Testis (tissue), 3 donors: ENCODE results near the gene ATF5. TPM values are rescaled to one million over a fixed set of nuclear protein-coding genes. Genes with fewer than 3 reads are reported as not detected.
"Not testable (repeated sequence)": the region's sequence is repeated elsewhere in the genome, so short reads cannot be mapped to it uniquely, and the experiment has no call there.

Source experiments
- DNase-seq: peaks from one replicate; pipeline ENCODE4 v3.0.0-alpha.2; 2019
- H3K27ac ChIP-seq, 2 donors: fragments of 200-600 bp; sonication (generic); one replicate each; pipeline ENCODE4 v1.5.1; 2019
- H3K27me3 ChIP-seq: fragments of 200-600 bp; sonication (generic); one replicate; pipeline ENCODE4 v1.5.1; 2019
- H3K36me3 ChIP-seq: fragments of 200-600 bp; sonication (generic); one replicate; pipeline ENCODE4 v1.5.1; 2017; ENCODE audit warnings: low read depth; ENCODE audit errors: missing control alignments
- H3K4me1 ChIP-seq: fragments of 200-600 bp; sonication (generic); one replicate; pipeline ENCODE4 v1.5.1; 2019
- H3K4me3 ChIP-seq, 2 donors: fragments of 200-600 bp; sonication (generic); one replicate each; pipeline ENCODE4 v1.5.1; 2017 to 2019
- H3K9me3 ChIP-seq: fragments of 200-600 bp; sonication (generic); one replicate; pipeline ENCODE4 v1.5.1; 2017
- POLR2A ChIP-seq: fragments of 450-650 bp; IDR thresholded peaks from one replicate; pipeline ENCODE4 v1.6.1; 2017; ENCODE audit warnings: antibody characterized with exemption, mild to moderate bottlenecking, moderate library complexity
- WGBS, 2 donors: methylation state at CpG; one replicate each; pipeline ENCODE4 v1.1.5; 2018; 5-methylcytosine and 5-hydroxymethylcytosine counted together
- intact Hi-C: fragments of 100-400 bp; cut with DNase I; formaldehyde crosslinking; loops from one replicate; pipeline ENCODE4 v1.15.1; 2023; ENCODE audit warnings: low total_unique reads
- polyA plus RNA-seq: library from polyadenylated mRNA; stranded (reverse); fragments of 350-450 nt; fragmentation: Illumina TruSeq; extraction: RNeasy Lipid Tissue Mini Kit (QIAGEN cat#74804); gene quantifications from one replicate; pipeline ENCODE4 v1.2.3, GENCODE V29; 2014; ENCODE audit warnings: low read depth, low replicate concordance; ENCODE audit not compliant: insufficient read depth
- total RNA-seq, 2 donors: library from RNA; depleted of rRNA; stranded (reverse); fragments of >200 nt; gene quantifications; one replicate each; pipeline ENCODE4 v1.2.3, GENCODE V29; 2016
- TF ChIP-seq, protein P1 (sequence below), 3 experiments: fragments of 450-650 bp in 2 of 3; fragments of 200-600 bp in 1 of 3; sonication (generic) in 1 of 3; IDR thresholded peaks; one replicate each; pipeline ENCODE4 v1.5.1; 2016 to 2019; ENCODE audit warnings: antibody characterized with exemption in 3 of 3, mild to moderate bottlenecking in 2 of 3, moderate library complexity in 1 of 3

Gene ATF5
- total and polyA plus RNA-seq, 3 donors from 2014 or later = 31.3 to 64.5 (median 38.5) TPM

DNA sequence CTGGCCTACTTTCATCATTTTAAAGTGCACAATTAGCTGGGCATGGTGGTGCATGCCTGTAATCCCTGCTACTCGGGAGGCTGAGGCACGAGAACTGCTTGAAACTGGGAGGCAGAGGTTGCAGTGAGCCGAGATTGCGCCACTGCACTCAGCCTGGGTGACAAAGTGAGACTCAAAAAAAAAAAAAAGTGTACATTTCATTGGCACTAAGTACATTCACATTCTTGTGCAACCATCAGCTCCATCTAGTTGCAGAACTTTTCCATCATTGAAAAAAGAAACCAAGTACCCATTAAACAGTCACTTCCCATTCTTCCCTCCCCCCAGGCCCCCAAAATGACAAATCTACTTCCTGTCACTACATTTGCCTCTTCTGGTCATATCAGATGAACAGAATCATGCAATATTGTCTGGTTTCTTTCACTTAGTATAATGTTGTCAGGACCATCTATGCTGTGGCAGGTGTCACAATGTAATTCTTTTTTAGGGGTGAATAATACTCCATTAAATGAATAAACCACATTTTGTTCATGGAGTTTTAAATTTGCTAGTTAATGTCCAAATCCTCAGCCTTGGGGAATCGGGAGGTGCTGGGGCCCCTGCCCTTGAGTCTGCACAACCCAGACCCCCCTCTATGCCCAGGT lies 39.4 kb downstream of the ATF5 start:
- Histone ChIP-seq H3K4me3 (no peak overlapping the region), H3K4me1 (peaks cover 9% of the 10 kb centered on the region), H3K9me3 (no peaks in the 10 kb centered on the region), H3K36me3 (no peaks in the 10 kb centered on the region), H3K27me3 (no peaks in the 10 kb centered on the region), H3K27ac (no peak overlapping the region)
- WGBS, 2 donors = 72 to 81% methylated on average over 5 of the region's 5 CpGs
- no peak for DNase-seq
- TF ChIP-seq POLR2A = no peak
- intact Hi-C loops = no loop called here

DNA sequence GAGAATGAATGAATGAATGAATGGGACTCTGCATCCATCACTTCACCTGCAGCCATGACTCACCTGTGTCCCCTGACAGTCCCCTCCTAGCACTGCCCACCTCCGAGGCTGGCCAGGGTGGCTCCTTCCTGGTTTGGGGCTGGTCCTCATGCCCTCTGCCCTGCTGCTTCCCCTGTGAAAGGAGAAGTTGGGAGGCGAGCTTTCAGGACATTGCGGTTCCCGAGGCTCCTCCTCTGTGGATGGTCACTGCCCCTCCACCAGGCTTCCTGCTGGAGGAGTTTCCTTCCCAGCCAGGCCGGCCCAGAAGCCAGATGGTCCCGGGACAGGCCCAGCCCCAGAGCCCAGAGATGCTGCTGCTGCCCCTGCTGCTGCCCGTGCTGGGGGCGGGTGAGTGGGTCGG lies 40.4 kb downstream of the ATF5 start:
- H3K27ac ChIP-seq, H3K27me3 ChIP-seq, DNase-seq, intact Hi-C loops, H3K4me1 ChIP-seq, H3K9me3 ChIP-seq, H3K4me3 ChIP-seq, H3K36me3 ChIP-seq: not testable (repeated sequence)
- WGBS, 2 donors = 36% methylated on average over 5 of the region's 9 CpGs; no CpG with 5 or more reads in 1 of the 2 donors

- no peak overlapping the region for H3K27ac ChIP-seq
- no peaks in the 10 kb centered on the region for H3K27me3 ChIP-seq
- DNase-seq = peak; percentile 43
- peaks cover 9% of the 10 kb centered on the region for H3K4me1 ChIP-seq
- H3K4me3 ChIP-seq = no peak overlapping the region
- no peaks in the 10 kb centered on the region for H3K9me3 ChIP-seq
- TF ChIP-seq, protein P1, sequence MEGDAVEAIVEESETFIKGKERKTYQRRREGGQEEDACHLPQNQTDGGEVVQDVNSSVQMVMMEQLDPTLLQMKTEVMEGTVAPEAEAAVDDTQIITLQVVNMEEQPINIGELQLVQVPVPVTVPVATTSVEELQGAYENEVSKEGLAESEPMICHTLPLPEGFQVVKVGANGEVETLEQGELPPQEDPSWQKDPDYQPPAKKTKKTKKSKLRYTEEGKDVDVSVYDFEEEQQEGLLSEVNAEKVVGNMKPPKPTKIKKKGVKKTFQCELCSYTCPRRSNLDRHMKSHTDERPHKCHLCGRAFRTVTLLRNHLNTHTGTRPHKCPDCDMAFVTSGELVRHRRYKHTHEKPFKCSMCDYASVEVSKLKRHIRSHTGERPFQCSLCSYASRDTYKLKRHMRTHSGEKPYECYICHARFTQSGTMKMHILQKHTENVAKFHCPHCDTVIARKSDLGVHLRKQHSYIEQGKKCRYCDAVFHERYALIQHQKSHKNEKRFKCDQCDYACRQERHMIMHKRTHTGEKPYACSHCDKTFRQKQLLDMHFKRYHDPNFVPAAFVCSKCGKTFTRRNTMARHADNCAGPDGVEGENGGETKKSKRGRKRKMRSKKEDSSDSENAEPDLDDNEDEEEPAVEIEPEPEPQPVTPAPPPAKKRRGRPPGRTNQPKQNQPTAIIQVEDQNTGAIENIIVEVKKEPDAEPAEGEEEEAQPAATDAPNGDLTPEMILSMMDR (IDR thresholded peaks at IDR 0.05) = no peak
- 28% methylated on average over 12 of the region's 12 CpGs; no CpG with 5 or more reads in 1 of the 2 donors for WGBS, 2 donors
- intact Hi-C loops = no loop called here
- H3K36me3 ChIP-seq = no peaks in the 10 kb centered on the region
Measured at GRCh38 chr19:49971991-49972411, 43.0 kb downstream of the ATF5 start.

DNA sequence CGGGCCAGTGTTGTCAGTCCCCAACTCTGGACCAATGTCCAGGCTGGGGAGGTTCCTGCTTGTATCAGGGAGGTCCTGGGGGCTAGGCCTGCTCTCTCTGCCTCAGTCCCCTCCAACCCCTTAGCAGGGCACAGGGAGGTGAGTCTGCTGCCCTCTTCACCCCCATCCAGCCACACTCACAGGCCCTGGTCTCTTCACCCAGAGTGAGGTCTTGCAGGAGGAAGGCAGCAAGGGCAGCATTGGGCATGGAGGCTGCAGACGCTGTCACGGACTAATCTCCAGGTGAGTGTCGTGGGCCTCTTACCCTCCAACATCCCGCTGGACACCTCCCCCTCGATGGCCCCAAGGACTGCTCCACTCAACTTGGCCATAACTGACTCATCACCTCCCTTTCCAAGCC lies 43.8 kb downstream of the ATF5 start:
- no peaks in the 10 kb centered on the region for H3K36me3 ChIP-seq
- TF ChIP-seq, protein P1 (IDR thresholded peaks at IDR 0.05) = no peak
- TF ChIP-seq POLR2A = no peak
- WGBS, 2 donors = 87 to 96% methylated on average over 5 to 6 of the region's 6 CpGs
- intact Hi-C loops = no loop called here
- DNase-seq = no peak
- H3K4me3 ChIP-seq = no peak overlapping the region
- no peaks in the 10 kb centered on the region for H3K27me3 ChIP-seq
- H3K4me1 ChIP-seq = peaks cover 9% of the 10 kb centered on the region
- no peaks in the 10 kb centered on the region for H3K9me3 ChIP-seq
- H3K27ac ChIP-seq = no peak overlapping the region

GRCh38 chr19:49973987-49974386 lies 45.0 kb downstream of the ATF5 start:
- Histone ChIP-seq H3K4me3 (no peak overlapping the region), H3K27me3 (no peaks in the 10 kb centered on the region), H3K4me1 (peaks cover 9% of the 10 kb centered on the region), H3K27ac (no peak overlapping the region), H3K36me3 (no peaks in the 10 kb centered on the region), H3K9me3 (no peaks in the 10 kb centered on the region)
- DNase-seq = peak; percentile 24
- 64 to 92% methylated on average over 18 of the region's 18 CpGs for WGBS, 2 donors
- TF ChIP-seq POLR2A = no peak
- TF ChIP-seq, protein P1 (IDR thresholded peaks at IDR 0.05) = no peak
- intact Hi-C loops = no loop called here

GRCh38 chr19:49975051-49975450 lies 46.0 kb downstream of the ATF5 start:
- Histone ChIP-seq H3K4me3 (no peak overlapping the region), H3K27me3 (no peaks in the 10 kb centered on the region), H3K36me3 (no peaks in the 10 kb centered on the region), H3K27ac (no peak overlapping the region), H3K9me3 (no peaks in the 10 kb centered on the region), H3K4me1 (peaks cover 9% of the 10 kb centered on the region)
- TF ChIP-seq, protein P1 (IDR thresholded peaks at IDR 0.05) = no peak
- TF ChIP-seq POLR2A = no peak
- intact Hi-C loops = no loop called here
- no peak for DNase-seq
- WGBS, 2 donors = 88 to 90% methylated on average over 7 of the region's 7 CpGs
